DOHH2 (cell line): ENCODE data around the gene PIAS1.

Experiments
- H3F3A ChIP-seq: fragments of 200-600 bp; sonication (generic), shearing (Covaris generic); 2 replicates; pipeline ENCODE4 v1.6.0; 2016; ENCODE audit warnings: antibody characterized with exemption, mild to moderate bottlenecking; ENCODE audit not compliant: control insufficient read depth, insufficient read depth
- H3K27ac ChIP-seq: fragments of 200-600 bp; sonication (generic); 2 replicates; pipeline ENCODE4 v1.5.1; 2014; ENCODE audit warnings: low read depth, mild to moderate bottlenecking, low read length, moderate library complexity
- H3K27me3 ChIP-seq: fragments of 200-600 bp; sonication (generic); 2 replicates; pipeline ENCODE4 v1.6.1; 2014; ENCODE audit warnings: mild to moderate bottlenecking, low read length, mixed read lengths; ENCODE audit not compliant: control insufficient read depth
- H3K36me3 ChIP-seq: fragments of 200-600 bp; sonication (generic); 2 replicates; pipeline ENCODE4 v1.6.1; 2014; ENCODE audit warnings: mild to moderate bottlenecking, low read length, moderate library complexity, mixed read lengths; ENCODE audit not compliant: control insufficient read depth
- H3K4me1 ChIP-seq: fragments of 200-600 bp; sonication (generic); 2 replicates; pipeline ENCODE4 v1.6.1; 2014; ENCODE audit warnings: mild to moderate bottlenecking, low read length, mixed read lengths; ENCODE audit not compliant: control insufficient read depth
- H3K4me2 ChIP-seq: fragments of 200-600 bp; sonication (generic); 2 replicates; pipeline ENCODE4 v1.6.0; 2014; ENCODE audit warnings: mild to moderate bottlenecking, low read length, moderate library complexity
- H3K4me3 ChIP-seq: fragments of 200-600 bp; sonication (generic); 2 replicates; pipeline ENCODE4 v1.5.1; 2014; ENCODE audit warnings: mild to moderate bottlenecking, low read length, mixed read lengths
- H3K79me2 ChIP-seq: fragments of 200-600 bp; sonication (generic); 2 replicates; pipeline ENCODE4 v1.6.1; 2014; ENCODE audit warnings: mild to moderate bottlenecking, low read length, mixed read lengths; ENCODE audit not compliant: control insufficient read depth
- H3K9me2 ChIP-seq: fragments of 200-600 bp; sonication (generic); replicated peaks from 2 replicates; pipeline ENCODE4 v1.6.1; 2014; ENCODE audit warnings: mild to moderate bottlenecking, low read length, mixed read lengths; ENCODE audit not compliant: control insufficient read depth
- H3K9me3 ChIP-seq: fragments of 200-600 bp; sonication (generic); 2 replicates; pipeline ENCODE4 v1.6.1; 2014; ENCODE audit warnings: antibody characterized with exemption, low read length, mixed read lengths; ENCODE audit not compliant: control insufficient read depth, insufficient read depth
- H4K20me1 ChIP-seq: fragments of 200-600 bp; sonication (generic); 2 replicates; pipeline ENCODE4 v1.6.0; 2014; ENCODE audit warnings: low read depth, mild to moderate bottlenecking, antibody characterized with exemption, low read length, moderate library complexity; ENCODE audit not compliant: control insufficient read depth, insufficient read depth
- EZH2phosphoT487 ChIP-seq: fragments of 200-600 bp; sonication (generic); IDR thresholded peaks from 2 replicates; pipeline ENCODE4 v1.6.1; 2017; ENCODE audit warnings: borderline replicate concordance, mild to moderate bottlenecking, antibody characterized with exemption, low read length, moderate library complexity, mixed read lengths
- TF ChIP-seq, protein P1 (sequence below): fragments of 200-600 bp; sonication (generic); IDR thresholded peaks from one replicate; pipeline ENCODE4 v1.5.1; 2014; ENCODE audit warnings: antibody characterized with exemption, mild to moderate bottlenecking, low read depth, low read length; ENCODE audit not compliant: poor library complexity, severe bottlenecking

The PIAS1 gene

DNA sequence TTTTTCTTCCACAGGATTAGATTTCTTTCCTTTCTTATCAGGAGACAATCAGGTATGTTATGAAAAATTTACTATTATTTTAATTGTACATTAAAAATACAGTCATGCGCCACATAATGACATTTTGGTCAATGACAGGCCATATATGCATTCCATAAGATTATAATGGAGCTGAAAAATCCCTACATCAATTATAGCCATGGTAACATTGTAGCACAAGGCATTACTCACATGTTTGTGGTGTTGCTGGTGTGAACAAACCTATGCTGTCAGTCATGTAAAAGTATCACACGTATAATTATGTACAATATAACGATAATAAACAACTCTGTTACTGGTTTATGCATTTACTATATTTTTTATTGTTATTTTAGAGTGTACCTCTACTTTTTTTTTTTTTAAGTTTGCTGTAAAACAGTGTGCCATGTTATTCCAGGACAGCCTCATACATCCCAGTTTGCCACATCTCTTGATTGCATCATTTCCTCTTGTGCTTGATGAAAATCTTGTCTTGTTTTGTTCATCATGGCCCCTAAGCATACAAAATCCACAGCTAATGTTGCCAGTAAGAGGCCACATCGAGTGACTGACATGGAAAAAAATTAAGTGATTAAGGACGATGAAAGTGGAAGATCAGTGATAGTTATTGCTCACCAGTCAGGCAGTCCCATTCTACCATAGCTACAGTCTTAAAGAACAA, 129.7 kb downstream of the PIAS1 start:
- H3K4me2 ChIP-seq: no peak overlapping the region
- no peak overlapping the region for H3K27ac ChIP-seq
- H4K20me1 ChIP-seq: no peaks in the 10 kb centered on the region; the same call in 1 of the 2 replicates
- TF ChIP-seq, protein P1, sequence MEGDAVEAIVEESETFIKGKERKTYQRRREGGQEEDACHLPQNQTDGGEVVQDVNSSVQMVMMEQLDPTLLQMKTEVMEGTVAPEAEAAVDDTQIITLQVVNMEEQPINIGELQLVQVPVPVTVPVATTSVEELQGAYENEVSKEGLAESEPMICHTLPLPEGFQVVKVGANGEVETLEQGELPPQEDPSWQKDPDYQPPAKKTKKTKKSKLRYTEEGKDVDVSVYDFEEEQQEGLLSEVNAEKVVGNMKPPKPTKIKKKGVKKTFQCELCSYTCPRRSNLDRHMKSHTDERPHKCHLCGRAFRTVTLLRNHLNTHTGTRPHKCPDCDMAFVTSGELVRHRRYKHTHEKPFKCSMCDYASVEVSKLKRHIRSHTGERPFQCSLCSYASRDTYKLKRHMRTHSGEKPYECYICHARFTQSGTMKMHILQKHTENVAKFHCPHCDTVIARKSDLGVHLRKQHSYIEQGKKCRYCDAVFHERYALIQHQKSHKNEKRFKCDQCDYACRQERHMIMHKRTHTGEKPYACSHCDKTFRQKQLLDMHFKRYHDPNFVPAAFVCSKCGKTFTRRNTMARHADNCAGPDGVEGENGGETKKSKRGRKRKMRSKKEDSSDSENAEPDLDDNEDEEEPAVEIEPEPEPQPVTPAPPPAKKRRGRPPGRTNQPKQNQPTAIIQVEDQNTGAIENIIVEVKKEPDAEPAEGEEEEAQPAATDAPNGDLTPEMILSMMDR: no peak
- no peak for TF ChIP-seq EZH2phosphoT487
- H3K79me2 ChIP-seq: no peaks in the 10 kb centered on the region
- peaks cover 79% of the 10 kb centered on the region for H3K36me3 ChIP-seq
- H3K9me2 ChIP-seq: no peaks in the 10 kb centered on the region
- H3K9me3 ChIP-seq: no peaks in the 10 kb centered on the region
- peaks cover 13% of the 10 kb centered on the region for H3K4me1 ChIP-seq
- H3K27me3 ChIP-seq: no peaks in the 10 kb centered on the region
- no peaks in the 10 kb centered on the region for H3F3A ChIP-seq
- H3K4me3 ChIP-seq: no peak overlapping the region

DNA sequence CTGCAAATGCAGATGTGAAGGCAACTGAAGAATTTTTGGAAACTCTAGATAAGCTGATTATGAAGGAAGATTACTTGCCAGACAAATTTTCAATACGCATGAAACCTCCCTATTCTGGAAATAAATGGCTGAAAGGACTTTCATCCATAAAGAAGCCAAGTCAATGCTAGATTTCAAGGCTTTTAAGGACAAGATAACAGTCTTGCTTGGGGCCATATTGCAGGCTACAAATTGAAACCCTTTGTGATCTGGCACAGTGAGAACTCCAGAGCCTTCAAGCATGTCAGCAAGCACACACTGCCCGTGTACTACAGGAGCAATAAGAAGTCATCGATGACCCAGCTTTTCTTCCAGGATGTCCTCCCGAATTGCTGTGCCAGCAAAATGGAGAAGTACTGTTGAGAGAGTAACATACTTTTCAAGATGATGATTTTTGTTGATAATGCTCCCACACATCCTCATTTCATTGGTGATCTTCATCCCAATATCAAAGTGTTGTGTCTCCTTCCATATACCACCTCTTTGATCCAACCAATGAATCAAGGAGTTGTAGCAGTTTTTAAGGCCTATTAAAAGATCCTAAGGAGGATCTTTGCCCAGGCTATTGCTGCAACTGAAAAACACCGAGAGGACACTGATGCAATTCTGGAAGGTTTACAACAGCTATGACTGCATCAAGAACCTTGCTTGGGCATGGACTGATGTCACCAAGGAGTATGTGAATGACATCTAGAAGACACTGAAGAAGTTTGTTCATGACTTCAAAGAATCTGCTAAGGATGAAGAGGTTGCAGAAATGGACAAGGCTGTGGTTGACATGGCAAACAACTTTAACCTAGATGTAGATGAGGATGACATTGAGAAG, 130.7 kb downstream of the PIAS1 start:
- Histone ChIP-seq H3K27me3 (no peaks in the 10 kb centered on the region), H3K4me2 (no peak overlapping the region), H3K79me2 (no peaks in the 10 kb centered on the region), H3K36me3 (peaks cover 85% of the 10 kb centered on the region), H3K27ac (no peak overlapping the region), H3K9me2 (no peaks in the 10 kb centered on the region), H3K4me3 (no peak overlapping the region), H3K9me3 (no peaks in the 10 kb centered on the region), H3K4me1 (peaks cover 19% of the 10 kb centered on the region), H3F3A (peaks cover 5% of the 10 kb centered on the region; the same call in 1 of the 2 replicates), H4K20me1 (no peaks in the 10 kb centered on the region; the same call in 1 of the 2 replicates)
- TF ChIP-seq, protein P1: no peak
- TF ChIP-seq EZH2phosphoT487: no peak

DNA sequence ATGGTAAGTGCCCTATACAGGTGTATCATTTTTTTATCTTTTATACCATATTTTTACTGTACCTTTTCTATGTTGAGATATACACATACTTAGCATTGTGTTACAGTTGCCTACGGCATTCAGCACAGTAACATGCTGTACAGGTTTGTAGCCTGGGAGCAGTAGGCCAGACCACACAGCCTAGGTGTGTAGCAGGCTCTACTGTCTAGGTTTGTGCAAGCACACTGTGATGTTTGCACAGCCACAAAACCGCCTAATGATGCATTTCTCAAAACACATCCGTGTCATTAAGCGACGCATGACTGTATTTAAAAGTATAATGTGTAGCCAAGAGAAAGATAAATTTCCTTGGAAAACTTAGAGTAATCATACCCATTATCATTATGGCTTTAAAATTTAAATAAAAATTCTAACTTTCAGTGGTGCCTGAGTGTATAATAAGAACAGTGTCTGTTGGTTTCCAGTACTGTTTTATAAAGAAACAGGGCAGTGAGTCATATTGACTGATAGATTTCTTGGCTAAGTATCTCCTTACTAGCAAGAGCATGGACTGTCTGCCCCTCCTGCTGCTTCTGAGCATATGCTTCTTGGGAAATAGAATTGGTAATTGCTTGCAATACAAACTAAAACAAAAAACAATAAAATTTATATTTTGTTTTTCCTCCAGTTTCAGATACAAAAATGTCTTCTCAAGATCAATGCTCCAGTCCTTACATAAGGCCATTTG, 132.7 kb downstream of the PIAS1 start:
- TF ChIP-seq, protein P1: no peak
- TF ChIP-seq EZH2phosphoT487: no peak
- Histone ChIP-seq H3K79me2 (no peaks in the 10 kb centered on the region), H4K20me1 (no peaks in the 10 kb centered on the region; the same call in 1 of the 2 replicates), H3K4me2 (no peak overlapping the region), H3K27ac (no peak overlapping the region), H3K4me3 (no peak overlapping the region), H3K36me3 (peaks cover 88% of the 10 kb centered on the region), H3K9me2 (no peaks in the 10 kb centered on the region), H3K4me1 (peaks cover 19% of the 10 kb centered on the region), H3F3A (peaks cover 5% of the 10 kb centered on the region; the same call in 1 of the 2 replicates), H3K27me3 (no peaks in the 10 kb centered on the region), H3K9me3 (no peaks in the 10 kb centered on the region)
